ENCODE results near the gene ALX3.

The ALX3 gene

DNA sequence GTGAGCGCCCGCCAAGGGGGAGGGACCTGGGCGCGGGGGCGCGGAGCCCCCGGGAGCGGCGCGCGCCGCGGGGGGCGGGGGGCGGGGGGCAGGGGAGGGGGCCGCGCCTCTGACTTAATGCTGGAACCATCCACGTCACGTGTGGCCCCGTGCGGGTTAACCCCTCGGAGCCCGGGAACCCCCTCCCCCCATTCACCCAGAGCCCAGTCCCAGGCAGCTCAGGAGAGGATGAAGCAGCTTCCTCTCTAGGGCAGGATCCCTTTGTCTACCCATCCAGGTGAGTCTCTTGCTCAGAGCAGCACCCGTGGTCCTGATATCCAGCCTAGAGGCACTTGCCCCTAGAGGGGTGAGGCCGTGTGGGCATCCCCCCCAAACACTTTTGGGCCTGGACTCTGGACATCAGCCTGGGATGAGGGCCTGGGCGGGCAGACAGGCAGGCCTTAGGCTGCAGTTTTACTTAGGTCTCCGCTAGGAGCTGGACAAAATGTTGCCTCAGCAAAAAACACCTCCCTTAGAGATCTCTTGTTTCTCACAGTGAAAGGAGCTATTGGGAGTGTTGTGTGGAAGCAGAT lies at the start of gene ALX3:
Gene ALX3, minus strand, starts transcription at position 2 of the 572 bp plus-strand sequence. CDS start 60 bp downstream, outside the sequence.
- no peak for FAIRE-seq

DNA sequence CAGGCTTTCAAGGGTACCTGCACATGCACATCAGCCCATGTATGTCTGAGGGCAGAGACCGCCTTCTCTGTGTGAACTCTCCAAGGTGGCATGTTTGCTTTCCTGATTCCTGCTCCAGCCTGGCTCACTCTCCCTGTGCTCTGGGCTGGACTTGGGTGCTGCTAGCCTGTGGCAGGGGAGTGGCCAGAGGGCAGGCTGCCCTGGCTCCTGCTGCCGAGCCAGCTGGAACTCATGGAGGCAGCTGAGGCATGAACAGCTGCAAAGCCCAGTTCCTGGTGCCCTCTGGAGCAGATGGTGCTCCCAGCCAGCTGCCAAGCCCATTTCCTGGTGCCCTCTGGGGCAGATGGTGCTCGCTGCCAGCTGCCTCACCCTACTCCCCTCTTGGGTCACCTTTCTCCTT lies 49.4 kb upstream of the ALX3 start:
- no peak for FAIRE-seq

GRCh38 chr1:110118636-110119396 lies 48.3 kb upstream of the ALX3 start:
- FAIRE-seq, result no peak

DNA sequence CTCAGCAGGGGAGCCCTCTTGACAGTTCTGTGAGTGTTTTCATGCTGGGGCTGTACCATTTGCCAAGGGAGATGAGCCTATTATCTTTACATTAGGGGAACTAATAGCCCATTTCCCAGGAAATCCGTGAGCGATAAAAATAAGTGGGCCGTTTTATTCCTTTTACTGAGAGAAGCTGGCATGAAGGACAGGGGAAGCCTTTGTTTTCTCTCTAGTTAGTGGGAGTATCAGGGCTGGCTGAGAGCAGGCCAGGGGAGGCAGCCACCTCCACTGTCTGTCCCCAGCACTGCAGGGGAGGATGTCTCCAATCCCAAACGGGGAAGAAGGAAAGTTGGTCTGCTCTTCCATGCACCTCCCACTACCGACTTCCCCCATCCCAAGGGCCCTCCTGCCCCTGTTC lies 44.3 kb upstream of the ALX3 start:
- no peak for FAIRE-seq

GRCh38 chr1:110114173-110114572 lies 43.7 kb upstream of the ALX3 start:
- FAIRE-seq, result no peak

GRCh38 chr1:110113551-110113950 lies 43.1 kb upstream of the ALX3 start:
- no peak for FAIRE-seq

- no peak for FAIRE-seq
These were observed 42.2 kb upstream of the ALX3 start for GRCh38 chr1:110112656-110113055.

- FAIRE-seq, result no peak
These were observed 41.7 kb upstream of the ALX3 start, which contains the start of gene UBL4B for GRCh38 chr1:110112143-110112542. Gene UBL4B, plus strand, starts transcription at chr1:110112443. Its CDS starts 92 bp downstream, at chr1:110112535.

GRCh38 chr1:110111081-110111480 lies 40.6 kb upstream of the ALX3 start:
- FAIRE-seq, result no peak

- no peak for FAIRE-seq
These were observed 37.5 kb upstream of the ALX3 start for GRCh38 chr1:110107867-110108469.

DNA sequence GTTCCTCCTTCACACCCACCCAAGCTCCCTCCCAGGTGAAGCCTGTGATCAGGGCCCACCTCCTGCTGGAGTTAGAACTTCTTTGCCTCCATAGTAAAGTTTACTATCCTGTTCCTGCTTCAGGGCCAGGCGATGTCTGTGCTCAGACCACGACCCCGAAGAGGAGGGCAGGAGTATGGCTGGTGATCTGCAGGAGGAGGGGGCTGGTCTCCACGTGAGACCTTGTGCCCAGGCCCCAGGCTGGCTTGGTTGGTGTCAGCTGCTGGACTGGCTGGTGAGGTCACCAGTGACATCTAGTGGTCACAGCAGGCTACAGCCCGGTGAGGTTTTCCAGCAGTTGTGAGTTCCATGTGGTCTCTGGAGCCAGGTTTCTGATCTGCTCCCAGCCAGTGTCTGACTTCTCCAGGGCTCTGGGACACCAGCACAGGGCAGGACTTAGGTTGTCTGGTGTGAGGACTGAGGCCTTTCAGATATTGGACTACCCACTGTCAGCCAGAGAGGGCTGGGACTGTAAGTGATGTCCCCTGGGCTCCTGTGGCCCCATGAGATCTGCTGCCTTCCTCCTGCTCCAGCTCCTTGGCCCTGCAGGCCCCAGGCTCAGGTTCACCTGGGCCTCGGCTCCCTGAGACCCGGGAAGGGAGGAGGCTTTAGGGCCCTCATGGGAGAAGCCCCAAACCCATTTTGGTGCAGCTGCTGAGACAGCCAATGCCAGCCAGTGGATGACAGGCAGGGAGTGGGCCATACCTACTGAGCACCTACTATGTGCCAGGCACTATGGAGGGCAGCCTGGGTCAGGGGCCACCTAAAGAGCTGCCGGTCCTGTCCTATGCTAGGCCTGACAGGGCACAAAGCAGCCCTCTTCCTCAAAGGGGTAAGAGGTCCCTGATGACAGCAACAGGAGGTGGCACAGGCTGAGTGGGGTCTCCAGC lies 35.8 kb upstream of the ALX3 start:
- peak; percentile 5 for FAIRE-seq

GRCh38 chr1:110102081-110102480 lies 31.6 kb upstream of the ALX3 start:
- no peak for FAIRE-seq

DNA sequence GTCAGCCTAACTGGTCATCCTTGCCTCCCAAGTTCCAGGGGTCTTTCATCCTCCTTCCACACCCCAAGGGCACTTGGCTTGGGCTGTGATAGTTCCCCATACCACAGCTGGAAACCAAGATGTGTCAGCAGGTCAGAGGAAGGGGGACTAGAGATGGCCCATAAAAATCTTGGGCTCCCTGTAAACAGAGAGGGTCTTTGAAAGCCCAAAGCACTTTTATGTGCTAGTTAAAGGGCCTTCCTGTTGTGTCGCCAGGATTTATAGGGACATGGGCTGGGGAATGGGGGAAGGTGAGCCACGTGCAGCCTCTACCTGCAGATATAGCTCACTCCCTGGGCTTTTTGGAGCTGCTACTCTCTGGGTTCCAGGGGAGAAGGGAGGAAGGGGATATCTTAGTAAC lies 29.9 kb upstream of the ALX3 start:
- FAIRE-seq, result no peak

DNA sequence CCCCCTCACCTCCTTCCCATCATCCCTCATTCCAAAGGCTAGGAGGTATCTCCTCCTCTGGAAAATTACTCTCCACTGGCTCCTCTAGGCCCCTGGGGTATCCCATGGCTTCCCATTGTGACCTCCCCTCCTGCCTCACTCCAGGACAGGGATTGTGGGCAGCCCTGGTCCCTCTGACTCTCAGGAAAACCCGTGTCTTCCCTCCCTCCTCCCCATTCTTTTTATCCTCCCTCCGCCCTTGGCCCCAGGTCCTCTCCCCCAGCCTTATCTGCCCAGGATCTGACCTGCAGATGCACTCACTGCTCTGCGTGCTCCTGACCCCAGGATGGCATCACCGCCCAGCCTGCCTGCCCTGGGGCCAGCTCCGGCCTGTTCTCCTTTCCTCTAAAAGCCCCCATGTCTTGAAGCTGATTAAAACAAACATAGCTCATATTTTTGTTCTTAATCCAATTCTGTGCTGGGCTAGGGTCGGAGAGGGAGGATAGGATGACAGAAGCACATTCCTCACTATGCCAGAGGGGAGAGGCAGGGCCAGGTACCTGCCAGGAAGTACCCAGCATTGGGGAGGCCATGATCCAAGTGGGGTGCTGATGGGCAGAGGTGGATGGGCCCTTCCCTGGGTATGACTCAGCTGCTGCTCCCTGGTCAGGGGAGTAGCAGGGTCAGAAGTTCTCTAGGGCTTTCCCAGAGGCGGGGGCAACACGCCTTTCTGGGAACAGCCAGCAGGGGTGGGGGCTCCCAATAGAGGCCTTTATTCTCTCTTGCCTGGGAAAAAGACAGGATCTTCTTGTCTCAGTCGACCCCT lies 28.0 kb upstream of the ALX3 start:
- FAIRE-seq, result no peak

- no peak for FAIRE-seq
These were observed 27.2 kb upstream of the ALX3 start for GRCh38 chr1:110097507-110098221.

GRCh38 chr1:110094931-110095654 lies 24.6 kb upstream of the ALX3 start:
- FAIRE-seq, result no peak

GRCh38 chr1:110092991-110093390 lies 22.5 kb upstream of the ALX3 start:
- no peak for FAIRE-seq

DNA sequence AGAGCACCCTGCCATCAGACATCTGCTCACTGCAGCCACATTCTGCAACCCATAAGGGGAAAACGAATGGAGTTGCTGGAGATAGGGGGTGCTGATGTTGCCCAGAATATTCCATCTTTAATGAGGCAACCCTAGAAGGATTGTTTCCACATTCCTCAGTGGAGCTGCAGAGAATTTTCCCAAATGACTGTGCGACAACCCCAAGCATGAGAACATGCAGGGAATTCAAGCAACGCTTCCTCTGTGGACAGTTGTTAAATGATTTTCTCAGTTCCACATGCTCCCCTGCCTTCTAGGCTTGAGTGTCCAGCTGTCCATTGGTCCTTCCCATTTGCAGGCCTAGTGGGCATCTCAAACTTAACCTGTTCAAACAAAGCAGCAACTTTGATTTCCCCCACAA lies 21.3 kb upstream of the ALX3 start:
- no peak for FAIRE-seq

GRCh38 chr1:110091381-110091780 lies 20.9 kb upstream of the ALX3 start:
- FAIRE-seq, result no peak

GRCh38 chr1:110089561-110090275 lies 19.2 kb upstream of the ALX3 start:
- no peak for FAIRE-seq

Data from islet of Langerhans (tissue), 1 donor.